HCT116 (cell line): ENCODE data around the gene IL1R2. TPM values are rescaled to one million over a fixed set of nuclear protein-coding genes. Genes with fewer than 3 reads are reported as not detected.

Experiments used
- ATAC-seq: fragments of 200-7000 bp; cut with Tn5 transposase; 2 replicates; pipeline ENCODE4 v1.9.1; 2020; ENCODE audit warnings: mild to moderate bottlenecking, moderate library complexity
- BruUV-seq: library from RNA; stranded (reverse); fragments of 400-500 nt; replicated peaks from 2 replicates; lab custom pipeline; 2021; lab: Mats Ljungman, UMichigan
- CTCF ChIA-PET: fragments of 300-600 bp; sonication (Branson Sonifier 250); formaldehyde crosslinking; loops from one replicate; lab custom pipeline; 2021; ENCODE audit warnings: antibody characterized with exemption; lab: Charles Lee
- POLR2A ChIA-PET: fragments of 300-600, 350-600 bp; sonication (Branson Sonifier 250); formaldehyde crosslinking; loops from one replicate; lab custom pipeline; 2021; ENCODE audit warnings: antibody characterized with exemption; lab: Charles Lee
- RAD21 ChIA-PET, 2 experiments: fragments of 300-600 bp; sonication (Branson Sonifier 250); formaldehyde crosslinking; loops; one replicate each; lab custom pipeline; 2023; ENCODE audit warnings: low total read pairs in 2 of 2; ENCODE audit not compliant: uncharacterized antibody in 2 of 2, unreplicated experiment in 2 of 2, low non-redundant PET in 1 of 2; lab: Charles Lee
- DNase-seq: peaks from one replicate; pipeline ENCODE4 v3.0.0-alpha.2; 2010; ENCODE audit warnings: low read depth, low spot score
- H2AFZ ChIP-seq: fragments of 200-600 bp; shearing (Covaris generic), sonication (generic); 2 replicates; pipeline ENCODE4 v1.6.1; 2017; ENCODE audit warnings: low read depth, mixed run types, mixed read lengths, antibody characterized with exemption, low read length; ENCODE audit not compliant: poor library complexity, severe bottlenecking
- H3K27ac ChIP-seq: 2 replicates; pipeline ENCODE4 v1.5.1; 2012; ENCODE audit warnings: low read depth, low read length
- H3K27me3 ChIP-seq: fragments of 200-600 bp; sonication (generic); 2 replicates; pipeline ENCODE4 v1.6.1; 2016; ENCODE audit warnings: mixed run types, low read length, mixed read lengths; ENCODE audit not compliant: insufficient read depth
- H3K36me3 ChIP-seq, 2 experiments: fragments of 200-500 bp in 1 of 2; fragments of 200-600 bp in 1 of 2; sonication (Bioruptor generic) in 1 of 2; sonication (generic) in 1 of 2; 2 replicates each; pipeline versions ENCODE4 v1.5.1 to v1.6.1; 2014 to 2016; ENCODE audit warnings: low read length in 2 of 2, inconsistent platforms in 1 of 2, mixed read lengths in 1 of 2, mixed run types in 1 of 2; ENCODE audit not compliant: insufficient read depth in 2 of 2, control insufficient read depth in 1 of 2
- H3K4me1 ChIP-seq, 2 experiments: fragments of 200-600 bp in 1 of 2; sonication (generic) in 1 of 2; 2 replicates each; pipeline versions ENCODE4 v1.5.1 to v1.6.1; 2012 to 2017; ENCODE audit warnings: low read length in 2 of 2, inconsistent platforms in 1 of 2, mild to moderate bottlenecking in 1 of 2, mixed read lengths in 1 of 2, mixed run types in 1 of 2, moderate library complexity in 1 of 2; ENCODE audit not compliant: insufficient read depth in 2 of 2, control insufficient read depth in 1 of 2
- H3K4me2 ChIP-seq: fragments of 200-600 bp; sonication (generic); 2 replicates; pipeline ENCODE4 v1.6.1; 2017; ENCODE audit warnings: mixed run types, low read length, mixed read lengths
- H3K4me3 ChIP-seq, 2 experiments: fragments of 200-600 bp in 1 of 2; sonication (generic) in 1 of 2; replicated peaks in 1 of 2; 2 replicates each; pipeline ENCODE4 v1.5.1; 2011 to 2016; ENCODE audit warnings: low read length in 2 of 2, control low read depth in 1 of 2, low read depth in 1 of 2, mild to moderate bottlenecking in 1 of 2, mixed read lengths in 1 of 2, mixed run types in 1 of 2
- H3K79me2 ChIP-seq: fragments of 200-600 bp; sonication (generic); 2 replicates; pipeline ENCODE4 v1.6.1; 2017; ENCODE audit warnings: mild to moderate bottlenecking, mixed run types, low read length, moderate library complexity, mixed read lengths; ENCODE audit not compliant: insufficient read depth
- H3K9ac ChIP-seq: fragments of 200-600 bp; sonication (generic); 2 replicates; pipeline ENCODE4 v1.6.1; 2016; ENCODE audit warnings: low read length, mixed read lengths
- H3K9me2 ChIP-seq: fragments of 200-600 bp; sonication (generic), shearing (Covaris generic); 2 replicates; pipeline ENCODE4 v1.6.1; 2017; ENCODE audit warnings: mixed run types, mild to moderate bottlenecking, moderate library complexity; ENCODE audit not compliant: insufficient read depth
- H3K9me3 ChIP-seq, 2 experiments: fragments of 200-500 bp in 1 of 2; fragments of 200-600 bp in 1 of 2; sonication (Bioruptor generic) in 1 of 2; sonication (generic) in 1 of 2; 2 replicates each; pipeline ENCODE4 v1.6.1; 2014 to 2017; ENCODE audit warnings: low read length in 2 of 2, mixed read lengths in 2 of 2, inconsistent platforms in 1 of 2, low read depth in 1 of 2, mild to moderate bottlenecking in 1 of 2, mixed run types in 1 of 2, moderate library complexity in 1 of 2; ENCODE audit not compliant: control insufficient read depth in 1 of 2, insufficient read depth in 1 of 2
- H4K20me1 ChIP-seq: fragments of 200-600 bp; sonication (generic), shearing (Covaris generic); 2 replicates; pipeline ENCODE4 v1.6.1; 2017; ENCODE audit warnings: mixed run types, mild to moderate bottlenecking, moderate library complexity; ENCODE audit not compliant: insufficient read depth
- CBX3 ChIP-seq: IDR thresholded peaks from 2 replicates; pipeline ENCODE4 v1.6.1; 2012; ENCODE audit warnings: low read depth
- ELF1 ChIP-seq: IDR thresholded peaks from 2 replicates; pipeline ENCODE4 v1.6.1; 2012; ENCODE audit warnings: low read depth, borderline replicate concordance
- MAX ChIP-seq: IDR thresholded peaks from 2 replicates; pipeline ENCODE4 v1.6.1; 2012
- POLR2AphosphoS5 ChIP-seq: IDR thresholded peaks from 2 replicates; pipeline ENCODE4 v1.6.1; 2011; ENCODE audit warnings: mild to moderate bottlenecking, low read depth, low read length, moderate library complexity
- REST ChIP-seq: IDR thresholded peaks from 2 replicates; pipeline ENCODE4 v1.6.1; 2012; ENCODE audit warnings: low read depth
- SRF ChIP-seq: IDR thresholded peaks from 2 replicates; pipeline ENCODE4 v1.6.1; 2012; ENCODE audit warnings: low read depth
- TCF7L2 ChIP-seq: IDR thresholded peaks from 2 replicates; pipeline ENCODE4 v1.7.0; 2011; ENCODE audit warnings: borderline replicate concordance, inconsistent platforms; ENCODE audit not compliant: insufficient read depth, insufficient read length; ENCODE audit errors: extremely low read depth
- ZBTB33 ChIP-seq: IDR thresholded peaks from 2 replicates; pipeline ENCODE4 v1.6.1; 2011; ENCODE audit warnings: mild to moderate bottlenecking, low read length, moderate library complexity; ENCODE audit not compliant: insufficient replicate concordance; ENCODE audit errors: extremely low read depth
- intact Hi-C: fragments of 100-400 bp; cut with micrococcal nuclease; formaldehyde crosslinking; loops from 2 replicates; pipeline ENCODE4 v1.10.0; 2022
- total RNA-seq: library from RNA; stranded (reverse); gene quantifications from one replicate; pipeline ENCODE4 v1.2.1, GENCODE V29; 2021; ENCODE audit not compliant: unreplicated experiment

Gene IL1R2
- total RNA-seq, 1 experiment from 2014 or later: 0.52 TPM

GRCh38 chr2:101958061-101958460 lies 33.7 kb upstream of the IL1R2 start:
- ChIA-PET POLR2A (no interaction called here), RAD21 (no interaction called here), CTCF (no interaction called here)
- H3K27ac ChIP-seq: no peak overlapping the region
- H3K9me2 ChIP-seq: no peaks in the 10 kb centered on the region
- H4K20me1 ChIP-seq: no peaks in the 10 kb centered on the region
- H3K36me3 ChIP-seq: no peaks in the 10 kb centered on the region
- no peaks in the 10 kb centered on the region for H3K9me3 ChIP-seq
- no TSS peak for BruUV-seq
- TF ChIP-seq REST (no peak), MAX (no peak), CBX3 (no peak), TCF7L2 (no peak), ZBTB33 (no peak), SRF (no peak), ELF1 (no peak), POLR2AphosphoS5 (no peak)
- H2AFZ ChIP-seq: no peak overlapping the region
- no peak overlapping the region for H3K4me2 ChIP-seq
- DNase-seq (no peak), ATAC-seq (no peak)
- H3K9ac ChIP-seq: no peak overlapping the region
- no peak overlapping the region for H3K4me3 ChIP-seq
- intact Hi-C loops: no loop called here
- H3K27me3 ChIP-seq: no peaks in the 10 kb centered on the region
- H3K79me2 ChIP-seq: no peaks in the 10 kb centered on the region
- H3K4me1 ChIP-seq: no peaks in the 10 kb centered on the region
